Endodermal cell (in vitro differentiated cells): ENCODE data around the gene SMYD3. TPM values are rescaled to one million over a fixed set of nuclear protein-coding genes. Genes with fewer than 3 reads are reported as not detected.

Experiments used
- DNase-seq: peaks from one replicate; pipeline ENCODE4 v3.0.0-alpha.2; 2017
- H3K27ac ChIP-seq: 2 replicates; pipeline ENCODE4 v1.5.1; 2013; ENCODE audit warnings: mild to moderate bottlenecking, low read depth, low read length, moderate library complexity
- H3K27me3 ChIP-seq: 2 replicates; pipeline ENCODE4 v1.6.1; 2013; ENCODE audit warnings: mild to moderate bottlenecking, low read length, moderate library complexity; ENCODE audit not compliant: insufficient read depth, control insufficient read depth, poor library complexity, severe bottlenecking
- H3K36me3 ChIP-seq: 2 replicates; pipeline ENCODE4 v1.7.0; 2013; ENCODE audit warnings: mild to moderate bottlenecking, low read length, moderate library complexity; ENCODE audit not compliant: control insufficient read depth, insufficient read depth
- H3K4me1 ChIP-seq: one replicate; pipeline ENCODE4 v1.7.0; 2013; ENCODE audit warnings: low read length; ENCODE audit not compliant: control insufficient read depth, insufficient read depth
- H3K4me3 ChIP-seq: 2 replicates; pipeline ENCODE4 v1.5.1; 2013; ENCODE audit warnings: mild to moderate bottlenecking, low read length, moderate library complexity
- H3K9ac ChIP-seq: 2 replicates; pipeline ENCODE4 v1.6.1; 2013; ENCODE audit warnings: mild to moderate bottlenecking, low read length, moderate library complexity; ENCODE audit not compliant: poor library complexity, severe bottlenecking; ENCODE audit errors: extremely low read depth
- H3K9me3 ChIP-seq: 2 replicates; pipeline ENCODE4 v1.6.1; 2013; ENCODE audit warnings: mild to moderate bottlenecking, low read length, moderate library complexity; ENCODE audit not compliant: control insufficient read depth
- H3K27ac Mint-ChIP-seq: 2 replicates; pipeline ENCODE4 v1.8.0; 2020; ENCODE audit warnings: mixed read lengths
- H3K27me3 Mint-ChIP-seq: 2 replicates; pipeline ENCODE4 v1.8.0; 2021; ENCODE audit warnings: mild to moderate bottlenecking, mixed read lengths; ENCODE audit not compliant: insufficient read depth
- H3K36me3 Mint-ChIP-seq: 2 replicates; pipeline ENCODE4 v1.8.0; 2020; ENCODE audit warnings: low read depth, mixed read lengths
- H3K4me1 Mint-ChIP-seq: 2 replicates; pipeline ENCODE4 v1.8.0; 2020; ENCODE audit warnings: mixed read lengths
- H3K4me3 Mint-ChIP-seq: 2 replicates; pipeline ENCODE4 v1.8.0; 2020; ENCODE audit warnings: mild to moderate bottlenecking, moderate library complexity, mixed read lengths
- H3K9me3 Mint-ChIP-seq: 2 replicates; pipeline ENCODE4 v1.8.0; 2020; ENCODE audit warnings: mild to moderate bottlenecking, mixed read lengths
- WGBS, 2 experiments: methylation state at CpG; one replicate each; pipeline versions ENCODE4 v1.1.5 to v1.1.7; 2013; ENCODE audit warnings: missing lambda C conversion rate in 2 of 2, mixed read lengths in 1 of 2; ENCODE audit not compliant: insufficient coverage in 1 of 2, insufficient read length in 1 of 2; 5-methylcytosine and 5-hydroxymethylcytosine counted together
- total RNA-seq, 2 donors: library from RNA; stranded (reverse); fragmentation: NEBNext Ultra II Directional in 1 of 2; extraction: Animal tissue kit (Norgen Biotek cat#: 25700) in 1 of 2; gene quantifications; 2 replicates in 1 of 2; 3 replicates in 1 of 2; pipeline ENCODE4 v1.2.1, GENCODE V29; 2021
- TF ChIP-seq, protein P1 (sequence below): fragments of 200-600 bp; sonication (generic); conservative IDR thresholded peaks from 2 replicates; pipeline ENCODE4 v1.5.0; 2021; ENCODE audit warnings: antibody characterized with exemption, mild to moderate bottlenecking

Gene SMYD3
- total RNA-seq, 2 donors from 2014 or later: 32.3 to 45.8 TPM

DNA sequence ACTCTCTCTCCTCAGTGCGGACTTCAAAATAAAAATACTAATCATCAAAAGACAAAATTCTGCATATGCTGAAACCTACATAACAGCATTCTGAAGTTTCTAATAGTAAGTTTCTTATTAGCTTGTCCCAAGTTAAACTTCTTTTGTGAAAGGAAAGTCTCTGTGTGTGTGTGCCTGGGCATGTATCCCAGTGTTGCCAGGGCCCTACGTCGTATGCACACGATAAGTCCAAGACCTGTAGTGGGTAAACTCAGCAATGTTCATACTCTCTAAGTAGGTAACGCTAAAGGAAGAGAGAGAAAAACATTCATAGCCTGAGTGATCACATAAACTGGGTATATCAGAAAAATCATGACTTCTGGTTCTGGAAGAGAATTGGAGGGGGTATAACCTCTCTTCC, 465.7 kb downstream of the SMYD3 start:
- H3K4me3 Mint-ChIP-seq: no peak overlapping the region
- Histone ChIP-seq H3K27me3 (no peaks in the 10 kb centered on the region), H3K4me3 (no peak overlapping the region), H3K36me3 (no peaks in the 10 kb centered on the region), H3K4me1 (no peaks in the 10 kb centered on the region), H3K9me3 (no peaks in the 10 kb centered on the region), H3K9ac (no peak overlapping the region), H3K27ac (no peak overlapping the region)
- no peaks in the 10 kb centered on the region for H3K27me3 Mint-ChIP-seq
- peaks cover 5% of the 10 kb centered on the region for H3K4me1 Mint-ChIP-seq
- no peaks in the 10 kb centered on the region for H3K36me3 Mint-ChIP-seq
- H3K9me3 Mint-ChIP-seq: peaks cover 9% of the 10 kb centered on the region
- TF ChIP-seq, protein P1, sequence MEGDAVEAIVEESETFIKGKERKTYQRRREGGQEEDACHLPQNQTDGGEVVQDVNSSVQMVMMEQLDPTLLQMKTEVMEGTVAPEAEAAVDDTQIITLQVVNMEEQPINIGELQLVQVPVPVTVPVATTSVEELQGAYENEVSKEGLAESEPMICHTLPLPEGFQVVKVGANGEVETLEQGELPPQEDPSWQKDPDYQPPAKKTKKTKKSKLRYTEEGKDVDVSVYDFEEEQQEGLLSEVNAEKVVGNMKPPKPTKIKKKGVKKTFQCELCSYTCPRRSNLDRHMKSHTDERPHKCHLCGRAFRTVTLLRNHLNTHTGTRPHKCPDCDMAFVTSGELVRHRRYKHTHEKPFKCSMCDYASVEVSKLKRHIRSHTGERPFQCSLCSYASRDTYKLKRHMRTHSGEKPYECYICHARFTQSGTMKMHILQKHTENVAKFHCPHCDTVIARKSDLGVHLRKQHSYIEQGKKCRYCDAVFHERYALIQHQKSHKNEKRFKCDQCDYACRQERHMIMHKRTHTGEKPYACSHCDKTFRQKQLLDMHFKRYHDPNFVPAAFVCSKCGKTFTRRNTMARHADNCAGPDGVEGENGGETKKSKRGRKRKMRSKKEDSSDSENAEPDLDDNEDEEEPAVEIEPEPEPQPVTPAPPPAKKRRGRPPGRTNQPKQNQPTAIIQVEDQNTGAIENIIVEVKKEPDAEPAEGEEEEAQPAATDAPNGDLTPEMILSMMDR: no peak
- WGBS, 2 experiments: 94 to 95% methylated on average over 3 to 5 of the region's 5 CpGs
- H3K27ac Mint-ChIP-seq: no peak overlapping the region
- DNase-seq: no peak

DNA sequence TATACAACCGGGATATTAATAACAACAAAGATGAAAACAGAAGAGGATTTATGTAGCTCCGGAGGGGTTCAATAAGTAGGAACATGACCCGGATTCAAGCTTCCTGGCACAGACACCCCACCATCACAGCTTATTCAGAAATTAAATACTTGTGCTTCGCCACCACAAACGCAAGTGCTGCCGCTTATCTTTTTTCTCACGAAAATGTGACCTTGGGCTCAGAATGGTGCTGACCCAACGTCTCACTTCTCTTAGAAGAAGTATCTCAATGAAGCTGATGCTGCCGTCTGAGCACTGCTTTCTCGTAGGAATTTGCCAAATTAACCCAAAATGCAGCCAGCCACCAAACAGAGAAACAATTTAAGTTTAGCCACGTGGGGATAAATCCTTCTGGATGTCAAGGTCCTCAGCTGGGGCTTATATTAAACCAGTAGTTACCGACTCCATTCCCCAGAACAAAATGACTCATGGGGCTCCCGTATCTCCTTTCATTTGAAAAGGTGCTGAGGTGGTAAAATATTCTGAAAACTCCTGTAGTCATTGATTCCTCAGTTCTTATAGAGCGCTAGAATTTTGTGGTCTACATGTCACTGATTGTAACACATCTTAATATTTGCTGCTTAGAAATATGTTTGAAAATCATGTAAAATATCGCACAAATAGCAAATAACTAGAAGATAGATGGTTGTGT, 466.7 kb downstream of the SMYD3 start:
- no peaks in the 10 kb centered on the region for H3K27me3 ChIP-seq
- no peak overlapping the region for H3K9ac ChIP-seq
- Mint-ChIP-seq H3K4me3 (no peak overlapping the region), H3K27me3 (no peaks in the 10 kb centered on the region), H3K4me1 (peaks cover 8% of the 10 kb centered on the region), H3K27ac (no peak overlapping the region), H3K36me3 (no peaks in the 10 kb centered on the region), H3K9me3 (peaks cover 5% of the 10 kb centered on the region)
- no peak overlapping the region for H3K4me3 ChIP-seq
- no peaks in the 10 kb centered on the region for H3K9me3 ChIP-seq
- TF ChIP-seq, protein P1: no peak
- 95 to 96% methylated on average over 9 to 15 of the region's 15 CpGs for WGBS, 2 experiments
- no peak overlapping the region for H3K27ac ChIP-seq
- H3K4me1 ChIP-seq: no peaks in the 10 kb centered on the region
- DNase-seq: no peak
- H3K36me3 ChIP-seq: no peaks in the 10 kb centered on the region

DNA sequence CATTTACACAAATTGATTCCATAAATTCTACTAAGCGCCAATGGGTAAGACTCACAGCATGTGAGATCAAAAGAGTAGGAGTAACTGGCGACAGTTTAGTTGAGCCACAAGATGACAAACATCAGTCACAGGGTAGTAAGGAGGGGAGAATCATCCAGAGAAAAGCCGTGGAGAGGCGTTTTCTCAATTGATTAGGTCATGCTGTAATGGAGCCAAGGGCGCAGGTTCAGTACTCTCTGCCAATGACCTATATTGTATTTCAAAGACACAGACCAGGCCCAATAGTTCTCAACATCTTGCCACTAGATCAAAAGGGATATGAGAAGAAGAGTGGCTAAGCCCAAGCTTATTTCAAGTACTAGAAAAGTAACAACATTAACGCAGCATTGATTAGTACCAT, 467.5 kb downstream of the SMYD3 start:
- Mint-ChIP-seq H3K9me3 (no peaks in the 10 kb centered on the region), H3K4me3 (no peak overlapping the region), H3K27me3 (no peaks in the 10 kb centered on the region), H3K4me1 (peaks cover 8% of the 10 kb centered on the region), H3K36me3 (no peaks in the 10 kb centered on the region), H3K27ac (no peak overlapping the region)
- TF ChIP-seq, protein P1: no peak
- Histone ChIP-seq H3K9me3 (no peaks in the 10 kb centered on the region), H3K36me3 (no peaks in the 10 kb centered on the region), H3K9ac (no peak overlapping the region), H3K4me3 (no peak overlapping the region), H3K27me3 (no peaks in the 10 kb centered on the region), H3K27ac (no peak overlapping the region), H3K4me1 (no peaks in the 10 kb centered on the region)
- no peak for DNase-seq
- 92% methylated on average over 5 to 6 of the region's 6 CpGs for WGBS, 2 experiments
